PC-9 (cell line): ENCODE results near the gene ADGRV1. TPM values are rescaled to one million over a fixed set of nuclear protein-coding genes. Genes with fewer than 3 reads are reported as not detected.
A peak's percentile ranks its signal among the peaks of the same experiment; 100 is the strongest.

ENCODE experiments used
- BruUV-seq: library from RNA; stranded (reverse); fragments of 400-500 nt; replicated peaks from 2 replicates; lab custom pipeline; 2021; lab: Mats Ljungman, UMichigan
- CTCF ChIA-PET: fragments of 300-600 bp; sonication (Branson Sonifier 250); formaldehyde crosslinking; loops from one replicate; lab custom pipeline; 2022; ENCODE audit warnings: antibody characterized with exemption; lab: Charles Lee
- POLR2A ChIA-PET: fragments of 300-600 bp; sonication (Branson Sonifier 250); formaldehyde crosslinking; loops from one replicate; lab custom pipeline; 2022; ENCODE audit warnings: antibody characterized with exemption; ENCODE audit not compliant: unreplicated experiment; lab: Charles Lee
- DNase-seq, 2 experiments: peaks; one replicate each; pipeline versions ENCODE4 v3.0.0 to v3.0.0-alpha.2; 2015 to 2022; ENCODE audit warnings: mixed read lengths in 1 of 2
- H2AFZ ChIP-seq: fragments of 200-600 bp; sonication (generic); 2 replicates; pipeline ENCODE4 v1.8.1; 2017; ENCODE audit warnings: antibody characterized with exemption
- H3F3A ChIP-seq: fragments of 200-600 bp; sonication (generic); 2 replicates; pipeline ENCODE4 v1.8.1; 2017; ENCODE audit warnings: antibody characterized with exemption, mild to moderate bottlenecking, low read depth; ENCODE audit not compliant: insufficient read depth
- H3K27ac ChIP-seq: fragments of 200-600 bp; sonication (generic); 2 replicates; pipeline ENCODE4 v1.6.1; 2016; ENCODE audit warnings: mixed run types
- H3K27me3 ChIP-seq: fragments of 200-600 bp; sonication (generic); 2 replicates; pipeline ENCODE4 v1.6.1; 2016; ENCODE audit warnings: low read depth, mixed run types; ENCODE audit not compliant: insufficient read depth
- H3K36me3 ChIP-seq: fragments of 200-600 bp; sonication (generic); 2 replicates; pipeline ENCODE4 v1.6.1; 2016; ENCODE audit warnings: low read depth, mixed run types
- H3K4me1 ChIP-seq: fragments of 200-600 bp; sonication (generic); replicated peaks from 2 replicates; pipeline ENCODE4 v1.6.1; 2016; ENCODE audit warnings: mixed run types; ENCODE audit not compliant: insufficient read depth
- H3K4me2 ChIP-seq: fragments of 200-600 bp; sonication (generic); 2 replicates; pipeline ENCODE4 v1.6.1; 2017; ENCODE audit warnings: mixed run types
- H3K4me3 ChIP-seq: fragments of 200-600 bp; sonication (generic); 2 replicates; pipeline ENCODE4 v1.6.1; 2016; ENCODE audit warnings: mixed run types
- H3K79me2 ChIP-seq: fragments of 200-600 bp; sonication (generic); 2 replicates; pipeline ENCODE4 v1.6.1; 2017; ENCODE audit warnings: low read depth, mixed run types
- H3K9me2 ChIP-seq: fragments of 200-600 bp; sonication (generic); 2 replicates; pipeline ENCODE4 v1.8.1; 2017; ENCODE audit warnings: mild to moderate bottlenecking; ENCODE audit not compliant: insufficient read depth
- H3K9me3 ChIP-seq: fragments of 200-600 bp; sonication (generic); 2 replicates; pipeline ENCODE4 v1.8.1; 2016; ENCODE audit warnings: low read depth; ENCODE audit not compliant: insufficient read depth
- H4K20me1 ChIP-seq: fragments of 200-600 bp; sonication (generic); 2 replicates; pipeline ENCODE4 v1.8.1; 2017; ENCODE audit not compliant: insufficient read depth
- CTCF ChIP-seq: fragments of 200-600 bp; sonication (generic); conservative IDR thresholded peaks from 2 replicates; pipeline ENCODE4 v1.6.1; 2017; ENCODE audit warnings: mixed run types, antibody characterized with exemption, mild to moderate bottlenecking, moderate library complexity
- EZH2 ChIP-seq: fragments of 200-600 bp; sonication (generic); IDR thresholded peaks from 2 replicates; pipeline ENCODE4 v1.8.0; 2017; ENCODE audit warnings: antibody characterized with exemption, low read depth
- intact Hi-C: fragments of 100-400 bp; cut with micrococcal nuclease; formaldehyde crosslinking; loops from one replicate; pipeline ENCODE4 v1.10.0; 2022; ENCODE audit not compliant: unreplicated experiment
- total RNA-seq: library from RNA; stranded (reverse); gene quantifications from 2 replicates; pipeline ENCODE4 v1.2.3, GENCODE V29; 2021

Gene ADGRV1
- total RNA-seq, 1 experiment from 2014 or later, result 1.0 TPM

- Histone ChIP-seq H3K4me3 (peak overlapping the region; percentile 82), H3K27me3 (peaks cover 4% of the 10 kb centered on the region; the same call in 1 of the 2 replicates), H3K27ac (peak overlapping the region; percentile 54), H3K79me2 (peaks cover 34% of the 10 kb centered on the region), H2AFZ (peak overlapping the region; percentile 94), H3F3A (no peaks in the 10 kb centered on the region), H3K36me3 (no peaks in the 10 kb centered on the region), H3K4me2 (peak overlapping the region; percentile 90), H3K9me2 (no peaks in the 10 kb centered on the region), H3K4me1 (peaks cover 15% of the 10 kb centered on the region), H3K9me3 (no peaks in the 10 kb centered on the region), H4K20me1 (no peaks in the 10 kb centered on the region; the same call in 1 of the 2 replicates)
- DNase-seq, result no peak
- intact Hi-C loops, result loop anchor here (1.0 to 2.0 kb wide), 2 partner anchors 28 to 54 kb away; partner anchors contain the start of genes MBLAC2 and POLR3G
- TF ChIP-seq CTCF (no peak), EZH2 (no peak)
- ChIA-PET CTCF (no interaction called here), POLR2A (no interaction called here)
- BruUV-seq, result TSS peak; percentile 69
Observed at GRCh38 chr5:90528601-90529193, 29.9 kb upstream of the ADGRV1 start.

GRCh38 chr5:90529194-90529938 lies 29.2 kb upstream of the ADGRV1 start, which contains the start of gene LYSMD3:
Gene LYSMD3 (minus strand): TSS chr5:90529584. CDS start chr5:90525289, 4,295 bp downstream.
- H3K4me1 ChIP-seq, result peaks cover 15% of the 10 kb centered on the region
- H3F3A ChIP-seq, result no peaks in the 10 kb centered on the region
- H3K79me2 ChIP-seq, result peaks cover 34% of the 10 kb centered on the region
- POLR2A ChIA-PET, result no interaction called here
- intact Hi-C loops, result loop anchor here (1.0 to 2.0 kb wide), 2 partner anchors 27 to 55 kb away; partner anchors contain the start of genes MBLAC2 and POLR3G
- H3K27me3 ChIP-seq, result peaks cover 4% of the 10 kb centered on the region; the same call in 1 of the 2 replicates
- no peaks in the 10 kb centered on the region; the same call in 1 of the 2 replicates for H4K20me1 ChIP-seq
- CTCF ChIA-PET, result interaction anchor here (0.8 kb wide), 1 partner anchor 89 kb away, joined by 4 read pairs; no protein-coding TSS in a partner anchor
- no peaks in the 10 kb centered on the region for H3K9me2 ChIP-seq
- peak within 1 kb of the TSS; percentile 99 for H2AFZ ChIP-seq
- H3K27ac ChIP-seq, result peak within 1 kb of the TSS; percentile 54
- peak; percentile 91 to 95 for DNase-seq
- TF ChIP-seq EZH2 (no peak), CTCF (no peak)
- peak within 1 kb of the TSS; percentile 82 for H3K4me3 ChIP-seq
- H3K36me3 ChIP-seq, result no peaks in the 10 kb centered on the region
- no TSS peak for BruUV-seq
- H3K4me2 ChIP-seq, result peak within 1 kb of the TSS; percentile 90
- H3K9me3 ChIP-seq, result no peaks in the 10 kb centered on the region

GRCh38 chr5:90529939-90530677 lies 28.5 kb upstream of the ADGRV1 start:
- no peaks in the 10 kb centered on the region; the same call in 1 of the 2 replicates for H4K20me1 ChIP-seq
- H3K4me2 ChIP-seq, result peak overlapping the region; percentile 74
- CTCF ChIA-PET, result interaction anchor here (0.8 to 1.0 kb wide), 2 partner anchors 89 to 103 kb away, joined by 3 to 4 read pairs; no protein-coding TSS in a partner anchor
- DNase-seq, result peak; percentile 59 to 71
- peak; percentile 82 for TF ChIP-seq CTCF
- no peak for TF ChIP-seq EZH2
- intact Hi-C loops, result loop anchor here (1.0 to 5.0 kb wide), 6 partner anchors 27 to 1801 kb away; partner anchors contain the start of genes MBLAC2 and POLR3G
- H3K79me2 ChIP-seq, result peaks cover 34% of the 10 kb centered on the region
- peaks cover 15% of the 10 kb centered on the region for H3K4me1 ChIP-seq
- H3K36me3 ChIP-seq, result no peaks in the 10 kb centered on the region
- no peaks in the 10 kb centered on the region for H3F3A ChIP-seq
- peak overlapping the region; percentile 99 for H2AFZ ChIP-seq
- no peaks in the 10 kb centered on the region for H3K9me3 ChIP-seq
- POLR2A ChIA-PET, result no interaction called here
- peaks cover 4% of the 10 kb centered on the region; the same call in 1 of the 2 replicates for H3K27me3 ChIP-seq
- H3K9me2 ChIP-seq, result no peaks in the 10 kb centered on the region
- no peak overlapping the region for H3K27ac ChIP-seq
- TSS peak; percentile 96 for BruUV-seq
- peak overlapping the region; percentile 82 for H3K4me3 ChIP-seq
